Stimulated activated CD8-positive, alpha-beta memory T cell treated with anti-CD3 and anti-CD28 coated beads, Interleukin-4, amount 100 ng/mL, for 4 hours (primary cell): ENCODE measurements around the gene NUDT16.
"Not testable (repeated sequence)": the region's sequence is repeated elsewhere in the genome, so short reads cannot be mapped to it uniquely, and the experiment has no call there.

Experiments used
- DNase-seq, 2 donors: peaks; one replicate each; pipeline ENCODE4 v3.0.0-alpha.2; 2020; ENCODE audit warnings: low read depth in 2 of 2, low spot score in 1 of 2

Gene NUDT16

DNA sequence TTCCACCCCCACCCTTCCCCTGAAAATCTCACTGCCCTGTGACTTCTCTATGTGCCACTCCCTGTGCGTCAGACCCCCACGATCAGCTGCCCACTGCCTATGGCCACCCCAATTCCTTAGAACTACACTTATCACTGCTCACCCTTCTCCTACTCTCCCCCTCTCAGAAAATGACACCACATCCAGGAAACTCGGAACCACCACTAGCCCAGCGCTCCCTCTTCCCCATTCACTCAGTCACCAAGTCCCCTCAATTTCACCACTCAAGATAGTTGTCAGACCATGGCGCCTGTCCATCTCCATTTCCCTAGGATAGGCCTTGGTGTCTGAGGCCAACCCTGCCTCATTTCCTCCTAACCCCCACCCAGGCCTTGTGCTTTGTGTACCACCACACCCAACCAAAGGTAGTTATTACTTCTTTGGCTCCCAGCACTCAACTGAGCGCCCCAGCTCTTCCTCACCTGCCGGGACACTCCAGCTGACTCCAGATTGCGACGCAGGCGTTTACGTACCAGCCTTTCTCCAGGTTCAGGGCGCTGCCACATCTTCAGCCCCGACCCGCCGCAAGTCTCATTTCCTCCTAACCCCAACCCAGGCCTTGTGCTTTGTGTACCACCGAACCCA is 641 bp upstream of the NUDT16 start:
- DNase-seq, result not testable (repeated sequence)

DNA sequence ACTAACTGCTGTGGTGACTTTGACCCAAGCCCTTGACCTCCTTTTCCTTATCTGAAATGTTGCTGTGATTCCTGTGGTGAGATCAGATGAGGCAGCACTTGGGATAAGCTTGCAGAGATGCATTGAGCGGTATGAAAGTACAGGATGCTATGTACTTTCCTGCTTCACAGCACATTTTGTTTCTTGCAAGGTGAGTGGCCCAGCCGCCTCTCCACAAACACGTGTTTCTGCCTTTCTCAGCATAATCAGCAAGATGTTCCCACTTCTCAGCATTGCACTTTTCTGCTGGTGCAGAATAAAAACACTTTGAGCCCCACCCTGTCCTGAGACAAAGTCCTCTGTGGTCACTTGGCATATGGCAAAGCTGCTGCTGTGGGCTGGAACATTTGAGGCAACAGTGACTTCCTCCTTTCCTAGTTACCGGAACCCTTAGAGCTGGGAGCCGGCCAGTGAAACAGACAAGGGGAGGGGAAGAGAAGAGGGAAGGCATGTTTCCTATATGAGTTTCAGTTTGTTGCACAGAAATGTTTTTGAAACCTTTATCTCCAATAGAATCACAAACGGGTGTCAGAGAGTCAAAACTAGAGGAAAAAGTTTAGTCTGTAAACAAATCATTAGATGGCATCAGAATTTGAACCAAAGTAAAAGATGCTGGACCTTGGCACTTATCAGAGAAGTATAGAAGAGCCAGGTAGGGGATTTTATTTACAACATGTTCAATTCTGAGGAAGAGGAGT is 5.0 kb downstream of the NUDT16 start:
- no peak for DNase-seq

DNA sequence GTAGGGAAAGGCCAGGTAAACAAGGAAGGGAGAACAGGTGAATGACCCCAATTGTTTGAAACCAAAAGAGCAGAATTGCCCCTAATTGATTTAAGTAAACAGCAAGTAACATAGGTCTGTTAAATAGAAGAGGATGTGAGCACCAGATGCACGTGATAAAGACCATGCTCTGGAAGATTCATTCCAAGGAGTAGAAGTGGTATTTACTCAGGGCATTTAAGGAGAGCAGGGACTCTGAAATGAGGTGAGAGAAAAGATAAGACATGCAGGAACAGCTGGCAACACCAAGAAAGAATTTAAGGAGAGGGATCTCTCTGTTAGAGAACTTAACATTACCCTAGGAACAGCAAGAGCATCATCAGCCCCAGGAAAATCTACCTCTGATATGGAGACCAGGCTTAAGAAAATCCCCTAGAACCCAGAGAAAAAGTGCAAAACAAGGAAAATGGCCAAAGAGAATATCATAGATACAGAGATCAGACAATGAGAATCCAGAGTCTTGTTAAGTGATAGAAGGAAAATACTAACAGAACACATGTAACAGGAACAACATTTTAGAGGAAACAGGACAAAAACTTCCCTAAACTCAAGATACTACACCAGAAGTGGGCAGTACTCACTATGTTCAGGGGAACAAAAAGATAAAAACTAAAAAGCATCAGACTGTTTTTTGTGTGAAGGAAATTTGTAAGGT is 6.4 kb downstream of the NUDT16 start:
- no peak for DNase-seq

GRCh38 chr3:131388490-131388799 is 6.9 kb downstream of the NUDT16 start:
- no peak for DNase-seq

DNA sequence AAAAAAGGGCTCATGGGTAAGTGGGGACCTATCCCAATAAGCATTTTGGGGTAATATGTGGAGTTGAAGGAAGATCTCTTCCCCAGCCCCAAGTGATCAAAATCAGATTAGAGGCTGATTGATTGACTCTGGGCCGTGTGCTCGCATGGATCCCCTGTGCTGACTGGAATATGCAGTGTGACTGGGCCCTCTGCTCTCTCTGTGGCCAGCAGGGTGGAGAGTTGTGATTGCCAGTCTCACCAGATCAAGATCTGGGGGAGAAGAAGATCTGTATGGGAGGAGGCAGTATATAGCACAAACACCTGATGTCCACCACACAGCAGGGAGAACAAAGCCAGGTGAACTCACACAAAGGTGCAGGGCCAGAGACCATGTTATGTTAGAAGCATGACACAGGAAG is 8.8 kb downstream of the NUDT16 start:
- no peak for DNase-seq

DNA sequence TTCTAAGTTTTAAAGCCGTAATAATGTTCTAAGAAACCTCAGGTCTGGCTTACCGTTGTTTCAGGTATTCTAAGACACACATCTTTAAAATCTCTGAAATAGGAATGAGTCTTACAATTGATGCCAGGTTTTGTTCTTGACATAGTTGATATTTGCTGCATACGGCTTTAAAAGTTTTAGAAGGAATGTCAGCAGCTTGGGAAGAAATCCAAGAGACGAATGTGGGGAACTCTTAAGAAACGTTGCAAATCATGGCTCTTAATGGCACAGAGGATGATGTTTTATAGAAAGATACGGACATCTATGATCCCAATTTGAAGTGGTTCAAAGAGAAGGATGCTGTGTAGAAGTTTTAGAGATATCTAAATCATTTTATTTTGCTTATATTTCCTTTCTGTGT is 11.5 kb downstream of the NUDT16 start:
- no peak for DNase-seq

DNA sequence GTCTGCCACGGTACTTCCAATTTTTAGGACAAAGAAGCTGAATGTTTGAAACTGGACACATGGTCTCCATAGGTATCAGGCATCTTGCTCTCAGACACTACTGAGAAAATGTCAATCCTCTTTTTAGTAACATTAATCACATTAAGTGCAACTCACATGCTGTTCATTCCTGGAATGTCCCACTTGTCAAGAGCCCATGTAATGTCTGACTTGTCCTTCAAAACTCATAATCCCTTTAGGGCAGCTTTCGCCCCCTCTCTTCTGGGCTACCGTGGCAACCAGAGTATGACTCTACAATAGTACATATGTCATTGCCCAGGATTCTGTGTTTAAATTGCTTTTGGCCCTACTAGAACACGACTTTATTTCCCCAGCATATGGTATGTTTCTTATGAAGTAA is 12.3 kb downstream of the NUDT16 start:
- no peak for DNase-seq

GRCh38 chr3:131394400-131394799 is 12.8 kb downstream of the NUDT16 start:
- DNase-seq, result no peak

- DNase-seq, result no peak
These were observed 14.6 kb downstream of the NUDT16 start for GRCh38 chr3:131396170-131396569.

DNA sequence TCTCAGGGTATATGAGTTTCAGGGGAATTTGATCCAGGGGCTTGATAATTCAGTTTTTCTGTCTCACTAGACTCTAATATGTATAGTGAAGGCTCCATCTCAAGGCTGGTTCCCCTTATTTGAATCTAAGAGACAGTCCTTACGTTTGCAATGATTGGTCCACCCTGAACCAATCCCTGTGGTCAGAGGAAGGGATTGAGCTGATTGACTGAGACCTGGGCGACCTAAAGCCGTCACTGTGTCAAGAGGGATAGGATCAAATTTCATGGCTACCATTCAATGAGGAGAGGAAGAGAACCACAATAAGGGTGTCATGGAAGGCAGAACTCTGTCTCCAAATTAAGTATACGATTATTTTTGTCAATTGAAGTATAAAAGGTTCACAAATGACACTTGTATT is 16.3 kb downstream of the NUDT16 start:
- DNase-seq, result no peak

DNA sequence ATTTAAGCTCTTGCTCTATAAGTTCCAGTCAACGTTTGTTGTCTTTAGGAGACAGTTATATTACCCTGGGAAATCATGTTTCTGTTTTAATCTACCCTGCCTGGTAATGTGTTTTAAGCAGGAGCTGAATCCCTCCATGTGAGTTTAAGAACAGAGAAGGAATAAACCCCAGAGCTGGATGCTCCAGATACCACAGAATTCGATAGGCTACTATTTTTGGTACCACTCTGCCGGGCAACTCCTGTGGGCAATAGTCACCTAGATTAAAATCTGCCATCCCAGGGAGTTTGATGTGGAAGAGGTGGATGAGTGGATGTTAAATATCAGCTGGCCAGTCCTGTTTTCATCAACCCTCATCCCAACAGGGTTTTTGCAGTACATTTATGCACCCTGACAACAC is 20.4 kb downstream of the NUDT16 start:
- DNase-seq, result no peak

DNA sequence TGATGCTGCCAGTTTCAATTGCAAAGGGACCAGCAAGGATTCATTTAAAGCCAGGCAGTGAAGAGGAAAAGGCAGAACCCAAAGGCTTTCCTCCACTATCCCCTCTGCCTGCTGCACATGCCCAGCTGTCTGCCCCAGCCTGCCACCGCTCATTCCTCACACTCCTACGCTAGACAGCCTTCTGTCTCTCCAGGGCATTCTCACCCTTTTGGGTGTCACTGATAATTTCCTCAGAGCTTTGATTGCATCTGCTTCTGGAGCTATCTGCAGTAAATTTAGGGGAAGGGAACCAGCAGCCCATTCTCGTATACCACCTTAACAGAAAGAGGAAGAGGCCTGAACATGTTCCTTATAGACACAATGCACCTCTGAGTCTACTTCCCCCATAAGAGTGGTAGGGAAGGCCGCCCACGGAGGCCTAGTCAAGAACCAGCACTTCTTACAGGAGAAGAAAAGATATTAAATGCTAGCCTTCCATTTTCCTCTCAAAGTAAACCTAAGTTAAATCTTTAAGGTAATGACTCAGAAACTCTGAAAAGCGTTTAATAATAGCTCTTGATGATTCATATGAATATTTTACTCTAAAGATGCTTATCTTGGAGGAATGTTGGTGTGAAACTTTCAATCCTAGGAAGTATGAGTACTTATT is 20.9 kb downstream of the NUDT16 start:
- no peak for DNase-seq

DNA sequence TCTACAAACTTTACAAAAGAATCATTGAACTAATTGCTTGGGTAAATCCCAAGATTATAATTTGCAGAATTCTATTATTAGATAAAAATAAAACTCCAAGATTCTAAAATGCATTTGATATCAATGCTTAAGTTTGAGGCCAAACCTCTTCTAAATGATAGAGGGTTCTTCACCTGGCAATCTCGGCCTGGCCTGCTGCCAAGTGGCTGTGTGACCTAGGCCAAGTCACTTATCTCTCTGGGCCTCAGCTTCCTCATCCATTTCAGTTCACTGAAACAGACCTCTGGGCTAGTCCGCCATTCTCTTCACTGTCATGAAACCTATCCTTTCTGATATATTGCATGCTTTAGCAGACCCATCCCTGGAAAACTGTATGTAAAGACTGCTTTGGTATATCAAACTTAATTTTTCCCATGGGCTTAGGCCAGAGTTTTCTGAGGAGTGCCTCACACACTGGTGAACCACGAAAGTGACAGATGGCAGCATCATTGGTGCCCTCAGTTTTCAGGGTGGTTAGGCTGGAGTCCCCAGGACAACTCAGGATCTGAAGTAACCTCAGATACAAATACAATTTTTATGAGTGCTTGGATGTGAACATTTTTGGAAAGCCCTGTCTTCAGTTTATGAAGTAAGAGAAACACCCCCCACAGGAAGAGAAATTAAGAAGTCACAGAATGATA is 21.8 kb downstream of the NUDT16 start:
- no peak for DNase-seq

DNA sequence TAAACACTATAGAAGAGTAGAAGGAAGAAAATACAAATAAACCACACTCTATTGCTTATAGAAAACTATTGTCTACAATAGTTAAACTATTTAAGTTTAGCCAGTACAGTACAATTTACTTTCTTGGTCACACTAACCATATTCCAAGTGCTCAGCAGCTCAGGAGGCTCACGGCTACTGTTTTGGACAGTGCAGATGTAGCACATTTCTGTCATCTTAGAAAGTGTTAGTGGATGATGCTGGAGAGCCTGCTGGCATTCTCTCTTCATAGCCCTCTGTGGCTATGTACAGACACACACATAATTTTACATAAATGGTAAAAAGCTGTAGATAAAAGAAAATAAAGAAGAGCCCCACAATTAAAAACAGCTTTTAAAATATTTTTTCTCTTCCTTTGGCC is 23.8 kb downstream of the NUDT16 start:
- DNase-seq, result no peak

DNA sequence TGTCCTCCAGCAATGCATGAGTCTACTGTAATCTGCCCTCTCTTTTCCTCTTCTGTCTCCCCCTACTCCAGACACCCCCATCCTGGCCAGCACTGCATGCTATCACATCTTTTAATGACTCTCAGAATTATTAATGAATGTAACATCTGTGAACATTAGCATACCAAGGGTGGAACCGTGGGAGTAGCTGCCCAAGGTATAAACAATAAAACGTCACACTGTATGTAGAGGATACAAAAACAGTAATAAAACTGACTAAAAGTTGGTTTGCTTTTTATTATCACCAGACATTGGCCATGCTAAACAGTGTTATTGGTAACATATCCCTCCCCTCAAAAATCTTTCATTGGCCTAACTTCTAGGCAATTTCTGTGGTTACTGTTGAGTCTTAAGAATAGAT is 24.7 kb downstream of the NUDT16 start:
- no peak for DNase-seq

DNA sequence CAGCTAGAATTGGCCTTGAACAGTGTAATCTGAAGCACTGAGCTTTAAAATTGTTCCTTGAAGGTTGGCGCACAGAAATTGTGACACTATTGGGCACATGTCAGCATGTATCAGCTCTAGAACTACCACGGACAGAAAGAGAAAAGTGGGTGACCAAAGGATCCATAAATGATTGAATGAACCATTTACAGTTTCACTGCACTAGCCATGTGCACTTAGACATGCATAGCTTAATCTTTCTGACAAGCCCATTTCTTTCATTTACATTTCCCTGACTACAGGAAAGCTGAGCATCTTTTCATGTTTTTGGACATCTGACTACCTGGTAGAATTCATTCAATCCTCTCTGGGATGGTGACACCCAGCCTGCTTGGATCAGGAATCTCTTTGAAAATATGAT is 36.2 kb downstream of the NUDT16 start:
- DNase-seq, result no peak

DNA sequence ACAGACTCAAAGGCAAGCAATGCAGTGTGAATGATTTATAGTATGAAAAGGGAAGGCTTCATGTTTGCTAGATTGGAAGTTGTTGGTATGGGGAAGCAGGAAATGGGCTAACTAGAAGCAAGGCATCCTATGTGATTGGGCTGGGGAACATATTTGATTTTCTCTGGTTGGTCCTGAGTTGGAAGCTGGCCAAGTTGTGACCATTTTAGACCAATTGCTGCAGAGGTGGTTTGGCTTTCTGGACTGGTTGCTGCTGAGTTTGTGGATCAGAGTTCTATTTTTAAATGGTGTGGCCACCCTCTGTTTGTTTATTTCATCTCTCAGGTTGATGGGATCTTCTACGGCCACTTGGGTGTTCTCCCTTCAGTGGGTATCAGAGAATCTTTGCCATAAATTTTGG is 39.7 kb downstream of the NUDT16 start:
- no peak for DNase-seq

DNA sequence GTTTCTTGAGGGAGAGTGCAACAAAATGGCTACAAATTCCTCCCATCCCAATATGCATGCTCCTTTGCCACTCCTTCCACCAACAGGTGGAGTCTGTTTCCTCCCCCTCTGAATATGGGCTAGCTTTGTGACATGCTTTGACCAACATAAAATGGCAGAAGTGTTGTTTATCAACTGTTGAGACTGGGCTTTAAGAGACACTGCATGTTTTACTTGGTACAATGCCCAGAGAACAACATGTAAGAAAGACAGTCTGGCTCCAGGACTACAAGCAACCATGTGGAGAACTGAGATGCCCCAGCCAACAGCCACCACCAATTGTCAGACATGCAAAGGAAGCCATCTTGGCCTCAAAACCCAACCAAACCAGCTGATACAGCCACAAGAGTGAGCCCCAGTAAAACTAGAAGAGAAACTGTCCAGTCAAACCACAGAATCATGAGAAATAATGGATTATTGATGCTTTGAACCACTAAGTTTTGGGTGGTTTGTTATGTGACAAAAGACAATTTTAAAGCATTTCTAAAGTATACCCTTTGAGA is 40.5 kb downstream of the NUDT16 start:
- DNase-seq, result no peak

GRCh38 chr3:131427226-131427625 is 45.7 kb downstream of the NUDT16 start:
- DNase-seq, result no peak

GRCh38 chr3:131431754-131432153 is 50.2 kb downstream of the NUDT16 start:
- DNase-seq, result no peak

DNA sequence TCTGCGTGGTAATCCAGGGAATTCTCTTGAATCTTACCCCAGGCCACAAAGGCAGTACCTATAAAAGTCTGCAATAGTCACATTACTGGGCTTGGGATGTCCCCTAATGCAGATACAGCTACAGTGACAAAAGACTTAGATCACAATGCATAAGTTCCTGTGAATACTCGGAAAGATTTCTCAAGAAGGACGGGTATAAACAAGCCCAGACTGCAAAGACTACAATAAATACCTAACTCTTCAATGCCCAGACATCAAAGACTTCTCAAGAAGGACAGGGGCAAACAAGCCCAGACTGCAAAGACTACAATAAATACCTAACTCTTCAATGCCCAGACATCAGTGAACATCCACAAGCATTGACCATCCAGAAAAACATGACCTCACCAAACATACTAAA is 50.9 kb downstream of the NUDT16 start:
- DNase-seq, result no peak
